ENCODE results near the gene RARA.

- TF ChIP-seq CTCF (IDR thresholded peaks at IDR 0.05) (no peak), POLR2A (IDR thresholded peaks at IDR 0.05) (no peak)
These were observed 14.7 kb downstream of the RARA start for GRCh38 chr17:40323391-40324381.

Data from right lobe of liver (tissue), 4 donors.